C4-2B (cell line): ENCODE results near the gene ATP8B4.

Source experiments
- ZFX ChIP-seq: fragments of 450-650 bp; IDR thresholded peaks from 2 replicates; pipeline ENCODE4 v1.6.1; 2017
- TF ChIP-seq, protein P1 (sequence below): fragments of 450-650 bp; conservative IDR thresholded peaks from 2 replicates; pipeline ENCODE4 v1.5.1; 2017; ENCODE audit warnings: mild to moderate bottlenecking

DNA sequence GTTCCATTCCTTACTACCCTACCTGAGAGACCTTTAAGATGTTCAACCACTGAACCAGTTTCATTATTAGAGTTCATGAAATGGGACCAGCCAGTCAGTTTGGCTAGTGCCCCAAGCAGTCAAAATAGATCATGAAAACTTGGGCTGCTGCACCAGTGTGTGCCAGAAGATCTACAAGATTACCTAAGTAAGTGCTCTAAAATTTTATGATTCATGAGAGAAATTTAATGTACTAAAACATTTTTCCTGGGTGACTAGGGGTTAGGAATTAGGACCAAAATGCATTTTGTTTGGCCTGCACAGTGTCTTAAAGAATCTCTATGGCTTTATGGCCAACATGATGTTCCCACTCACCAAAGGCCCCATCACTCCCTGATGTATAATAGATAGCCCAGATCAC lies 214.7 kb downstream of the ATP8B4 start:
- TF ChIP-seq, protein P1, sequence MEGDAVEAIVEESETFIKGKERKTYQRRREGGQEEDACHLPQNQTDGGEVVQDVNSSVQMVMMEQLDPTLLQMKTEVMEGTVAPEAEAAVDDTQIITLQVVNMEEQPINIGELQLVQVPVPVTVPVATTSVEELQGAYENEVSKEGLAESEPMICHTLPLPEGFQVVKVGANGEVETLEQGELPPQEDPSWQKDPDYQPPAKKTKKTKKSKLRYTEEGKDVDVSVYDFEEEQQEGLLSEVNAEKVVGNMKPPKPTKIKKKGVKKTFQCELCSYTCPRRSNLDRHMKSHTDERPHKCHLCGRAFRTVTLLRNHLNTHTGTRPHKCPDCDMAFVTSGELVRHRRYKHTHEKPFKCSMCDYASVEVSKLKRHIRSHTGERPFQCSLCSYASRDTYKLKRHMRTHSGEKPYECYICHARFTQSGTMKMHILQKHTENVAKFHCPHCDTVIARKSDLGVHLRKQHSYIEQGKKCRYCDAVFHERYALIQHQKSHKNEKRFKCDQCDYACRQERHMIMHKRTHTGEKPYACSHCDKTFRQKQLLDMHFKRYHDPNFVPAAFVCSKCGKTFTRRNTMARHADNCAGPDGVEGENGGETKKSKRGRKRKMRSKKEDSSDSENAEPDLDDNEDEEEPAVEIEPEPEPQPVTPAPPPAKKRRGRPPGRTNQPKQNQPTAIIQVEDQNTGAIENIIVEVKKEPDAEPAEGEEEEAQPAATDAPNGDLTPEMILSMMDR = no peak
- TF ChIP-seq ZFX = no peak
